IMR-90 (cell line): ENCODE measurements around the gene UVSSA. TPM values are rescaled to one million over a fixed set of nuclear protein-coding genes. Genes with fewer than 3 reads are reported as not detected.
"Not testable (repeated sequence)": the region's sequence is repeated elsewhere in the genome, so short reads cannot be mapped to it uniquely, and the experiment has no call there.

Experiments used
- ATAC-seq: fragments of 200-7000 bp; cut with Tn5 transposase; 2 replicates; pipeline ENCODE4 v1.9.1; 2020; ENCODE audit warnings: low read depth, mild to moderate bottlenecking, moderate library complexity
- BruUV-seq: library from RNA; stranded (reverse); fragments of 400-500 nt; replicated peaks from 2 replicates; lab custom pipeline; 2021; lab: Mats Ljungman, UMichigan
- CTCF ChIA-PET: fragments of 300-600 bp; formaldehyde crosslinking; extraction: SDS; loops from one replicate; lab custom pipeline; 2021; ENCODE audit warnings: antibody characterized with exemption; lab: Yijun Ruan, JAX
- POLR2A ChIA-PET: fragments of 300-600 bp; sonication (Branson Sonifier 250); formaldehyde crosslinking; loops from one replicate; lab custom pipeline; 2022; ENCODE audit warnings: antibody characterized with exemption; ENCODE audit not compliant: unreplicated experiment; lab: Charles Lee
- DNase-seq: peaks from one replicate; pipeline ENCODE4 v3.0.0; 2013
- H2AFZ ChIP-seq: replicated peaks from 2 replicates; pipeline ENCODE3; 2013; ENCODE audit warnings: low read length, mild to moderate bottlenecking; ENCODE audit not compliant: poor library complexity
- H2AK5ac ChIP-seq: 2 replicates; pipeline ENCODE4 v1.6.1; 2013; ENCODE audit warnings: low read depth, low read length, inconsistent platforms
- H2AK9ac ChIP-seq: replicated peaks from 2 replicates; pipeline ENCODE3; 2013; ENCODE audit warnings: mild to moderate bottlenecking, low read depth, low read length, moderate library complexity; ENCODE audit not compliant: poor library complexity
- H2BK120ac ChIP-seq: 2 replicates; pipeline ENCODE4 v1.6.1; 2013; ENCODE audit warnings: low read depth, low read length, inconsistent platforms
- H2BK15ac ChIP-seq: 3 replicates; pipeline ENCODE4 v1.6.1; 2013; ENCODE audit warnings: low read depth, low read length, inconsistent platforms
- H2BK20ac ChIP-seq: 2 replicates; pipeline ENCODE4 v1.6.1; 2013; ENCODE audit warnings: low read depth, mild to moderate bottlenecking, inconsistent platforms, low read length, moderate library complexity
- H2BK5ac ChIP-seq: 2 replicates; pipeline ENCODE4 v1.6.1; 2013; ENCODE audit warnings: mild to moderate bottlenecking, low read depth, low read length, inconsistent platforms; ENCODE audit not compliant: poor library complexity, severe bottlenecking
- H3K14ac ChIP-seq: replicated peaks from 2 replicates; pipeline ENCODE4 v1.6.1; 2013; ENCODE audit warnings: low read depth, low read length, inconsistent platforms
- H3K18ac ChIP-seq: 2 replicates; pipeline ENCODE4 v1.6.1; 2013; ENCODE audit warnings: low read depth, low read length, control low read depth
- H3K23ac ChIP-seq: 2 replicates; pipeline ENCODE4 v1.6.1; 2013; ENCODE audit warnings: low read depth, low read length, inconsistent platforms
- H3K27ac ChIP-seq: 2 replicates; pipeline ENCODE4 v1.5.1; 2013; ENCODE audit warnings: mild to moderate bottlenecking, control low read depth, low read length; ENCODE audit not compliant: insufficient read depth
- H3K27me3 ChIP-seq: 2 replicates; pipeline ENCODE4 v1.6.1; 2013; ENCODE audit warnings: low read length; ENCODE audit not compliant: control insufficient read depth, insufficient read depth
- H3K36me3 ChIP-seq: 2 replicates; pipeline ENCODE4 v1.6.1; 2013; ENCODE audit warnings: low read length, mixed read lengths; ENCODE audit not compliant: control insufficient read depth, insufficient read depth
- H3K4ac ChIP-seq: 2 replicates; pipeline ENCODE4 v1.6.1; 2013; ENCODE audit warnings: low read depth, low read length, inconsistent platforms
- H3K4me1 ChIP-seq: 2 replicates; pipeline ENCODE4 v1.6.1; 2013; ENCODE audit warnings: low read length, mixed read lengths; ENCODE audit not compliant: control insufficient read depth, insufficient read depth
- H3K4me2 ChIP-seq: 2 replicates; pipeline ENCODE4 v1.6.1; 2013; ENCODE audit warnings: low read depth, mild to moderate bottlenecking, control low read depth, low read length, moderate library complexity
- H3K4me3 ChIP-seq: 2 replicates; pipeline ENCODE4 v1.5.1; 2013; ENCODE audit warnings: low read depth, mild to moderate bottlenecking, control low read depth, low read length, moderate library complexity; ENCODE audit not compliant: insufficient read depth
- H3K56ac ChIP-seq: 2 replicates; pipeline ENCODE4 v1.6.1; 2013; ENCODE audit warnings: low read length, inconsistent platforms; ENCODE audit not compliant: insufficient read depth; ENCODE audit errors: extremely low read depth
- H3K79me1 ChIP-seq, 2 experiments: 2 replicates each; pipeline ENCODE4 v1.6.1; 2013; ENCODE audit warnings: low read length in 2 of 2, inconsistent platforms in 1 of 2, low read depth in 1 of 2
- H3K9ac ChIP-seq: 2 replicates; pipeline ENCODE4 v1.6.1; 2013; ENCODE audit warnings: low read depth, low read length, control low read depth
- H3K9me1 ChIP-seq: 2 replicates; pipeline ENCODE4 v1.6.1; 2013; ENCODE audit warnings: low read length, inconsistent platforms; ENCODE audit not compliant: insufficient read depth
- H3K9me3 ChIP-seq: 2 replicates; pipeline ENCODE4 v1.6.1; 2013; ENCODE audit warnings: low read length; ENCODE audit not compliant: control insufficient read depth, insufficient read depth
- H4K20me1 ChIP-seq: 2 replicates; pipeline ENCODE4 v1.6.1; 2013; ENCODE audit warnings: low read length, inconsistent platforms; ENCODE audit not compliant: insufficient read depth
- H4K5ac ChIP-seq: 2 replicates; pipeline ENCODE4 v1.6.1; 2013; ENCODE audit warnings: mild to moderate bottlenecking, low read depth, low read length, control low read depth
- H4K8ac ChIP-seq, 2 experiments: 2 replicates each; pipeline ENCODE4 v1.6.1; 2013; ENCODE audit warnings: low read depth in 2 of 2, low read length in 2 of 2, control low read depth in 1 of 2, inconsistent platforms in 1 of 2
- H4K91ac ChIP-seq: 2 replicates; pipeline ENCODE4 v1.6.1; 2013; ENCODE audit warnings: low read depth, low read length, inconsistent platforms; ENCODE audit not compliant: insufficient read depth
- BHLHE40 ChIP-seq: fragments of 150-350 bp; IDR thresholded peaks from 2 replicates; pipeline ENCODE4 v1.6.1; 2016; ENCODE audit warnings: mild to moderate bottlenecking, low read depth, low read length
- CEBPB ChIP-seq: IDR thresholded peaks from 2 replicates; pipeline ENCODE4 v1.6.1; 2012; ENCODE audit warnings: low read depth, low read length, improper control_type of control experiment
- CHD1 ChIP-seq: IDR thresholded peaks from 2 replicates; pipeline ENCODE4 v1.6.1; 2012; ENCODE audit warnings: low read depth, low read length, improper control_type of control experiment
- CTCF ChIP-seq: conservative IDR thresholded peaks from 2 replicates; pipeline ENCODE4 v1.5.1; 2012; ENCODE audit warnings: mild to moderate bottlenecking, low read depth, low read length, improper control_type of control experiment
- NFE2L2 ChIP-seq: fragments of 150-350 bp; IDR thresholded peaks from 2 replicates; pipeline ENCODE4 v1.6.1; 2016; ENCODE audit warnings: low read depth, mild to moderate bottlenecking, low read length
- RCOR1 ChIP-seq: IDR thresholded peaks from 2 replicates; pipeline ENCODE4 v1.6.1; 2012; ENCODE audit warnings: mild to moderate bottlenecking, low read length, improper control_type of control experiment; ENCODE audit not compliant: insufficient replicate concordance
- RFX5 ChIP-seq: IDR thresholded peaks from 2 replicates; pipeline ENCODE4 v1.8.0; 2012; ENCODE audit warnings: low read depth, mild to moderate bottlenecking, low read length, moderate library complexity
- WGBS, 2 experiments: methylation state at CpG; one replicate each; pipeline versions ENCODE4 v1.1.5 to v1.1.7; 2013; ENCODE audit warnings: missing lambda C conversion rate in 2 of 2; ENCODE audit not compliant: insufficient read length in 1 of 2; ENCODE audit errors: extremely low coverage in 2 of 2; 5-methylcytosine and 5-hydroxymethylcytosine counted together
- dilution Hi-C: fragments of 300-500 bp; cut with HindIII; formaldehyde crosslinking; loops from one replicate; pipeline ENCODE4 v1.14.3; 2018; ENCODE audit warnings: low sequenced_read_pairs; ENCODE audit not compliant: unreplicated experiment
- in situ Hi-C: fragments of 300-500 bp; cut with MboI; formaldehyde crosslinking; loops from 3 replicates; pipeline ENCODE4 v1.14.3; 2019; ENCODE audit warnings: low sequenced_read_pairs, inconsistent platforms, mixed read lengths
- intact Hi-C: fragments of 100-400 bp; cut with micrococcal nuclease; formaldehyde crosslinking; loops from 2 replicates; pipeline ENCODE4 v1.10.0; 2022
- polyA plus RNA-seq, 3 experiments: library from polyadenylated mRNA; depleted of rRNA; stranded (reverse); fragments of >200 nt; gene quantifications; 2 replicates each; pipeline ENCODE4 v1.2.3, GENCODE V29; 2012; ENCODE audit warnings: low replicate concordance in 1 of 3
- total RNA-seq: library from RNA; depleted of rRNA; stranded (reverse); fragments of >200 nt; gene quantifications from 2 replicates; pipeline ENCODE4 v1.2.3, GENCODE V29; 2012

Gene UVSSA
- total and polyA plus RNA-seq, 2 of the 4 experiments (the other 2 are of a cell fraction), result 1.4 to 8.4 TPM

DNA sequence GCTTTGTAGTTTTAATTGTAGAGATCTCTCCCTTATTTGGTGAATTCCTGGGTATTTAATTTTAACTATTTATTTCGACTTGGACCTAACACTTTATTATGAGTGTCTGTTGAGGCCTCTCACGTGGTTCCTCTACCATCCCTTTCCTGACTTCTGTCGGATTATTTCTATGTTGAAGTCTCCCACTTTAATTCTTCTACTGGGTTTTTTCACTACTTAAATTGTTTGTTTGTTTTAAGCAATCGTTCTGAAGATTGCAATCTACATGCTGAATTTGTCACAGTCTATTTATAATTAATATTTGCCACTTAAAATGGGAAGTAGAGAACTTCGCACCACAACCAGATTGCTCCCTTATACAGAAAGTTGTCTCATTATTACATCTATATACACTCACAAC, 80.0 kb downstream of the UVSSA start:
- Histone ChIP-seq H3K27ac (no peak overlapping the region), H3K4ac (no peak overlapping the region), H3K36me3 (no peaks in the 10 kb centered on the region), H3K9me3 (no peaks in the 10 kb centered on the region), H2BK120ac (no peak overlapping the region), H4K91ac (no peak overlapping the region), H3K4me2 (no peak overlapping the region), H3K4me1 (no peaks in the 10 kb centered on the region), H2AFZ (no peak overlapping the region), H3K9me1 (no peaks in the 10 kb centered on the region), H2BK15ac (no peak overlapping the region), H2AK5ac (no peak overlapping the region), H3K9ac (no peak overlapping the region), H2BK5ac (no peak overlapping the region), H3K4me3 (no peak overlapping the region), H2BK20ac (no peak overlapping the region), H4K8ac (no peak overlapping the region), H4K20me1 (no peaks in the 10 kb centered on the region), H3K14ac (no peak overlapping the region), H3K23ac (no peak overlapping the region), H3K27me3 (no peaks in the 10 kb centered on the region; the same call in 1 of the 2 replicates), H3K79me1 (no peaks in the 10 kb centered on the region), H2AK9ac (no peak overlapping the region), H3K56ac (no peak overlapping the region), H3K18ac (no peak overlapping the region), H4K5ac (no peak overlapping the region)
- intact Hi-C loops, result no loop called here
- WGBS, 2 experiments, result no CpG with 5 or more reads among the region's 5 CpGs
- TF ChIP-seq BHLHE40 (no peak), RCOR1 (no peak), RFX5 (no peak), CEBPB (no peak), CTCF (no peak), CHD1 (no peak), NFE2L2 (no peak)
- BruUV-seq, result no TSS peak
- in situ Hi-C loops, result no loop called here
- POLR2A ChIA-PET, result no interaction called here
- CTCF ChIA-PET, result no interaction called here
- dilution Hi-C loops, result no loop called here
- no peak for DNase-seq
- ATAC-seq, result no peak

DNA sequence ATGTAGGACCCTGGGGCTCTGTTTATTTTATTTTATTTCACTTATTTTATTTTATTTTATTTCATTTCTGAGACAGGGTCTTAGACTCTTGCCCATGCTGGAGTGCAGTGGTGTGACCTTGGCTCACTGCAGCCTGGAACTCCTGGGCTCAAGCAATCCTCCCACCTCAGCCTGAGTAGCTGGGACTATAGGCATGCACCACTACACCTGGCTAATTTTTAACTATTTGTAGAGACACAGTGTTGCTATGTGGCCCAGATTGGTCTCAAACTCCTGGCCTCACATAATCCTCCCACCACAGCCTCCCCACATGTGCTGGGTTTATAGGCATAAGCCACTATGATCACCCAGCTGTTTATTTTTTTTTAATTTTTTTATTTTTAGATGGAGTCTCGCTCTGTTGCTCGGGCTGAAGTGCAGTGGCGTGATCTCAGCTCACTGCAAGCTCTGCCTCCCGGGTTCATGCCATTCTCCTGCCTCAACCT, 96.7 kb downstream of the UVSSA start:
- dilution Hi-C loops, ATAC-seq, H2BK120ac ChIP-seq, H2AFZ ChIP-seq, H3K4me2 ChIP-seq, H3K36me3 ChIP-seq, H2BK5ac ChIP-seq, H3K9me1 ChIP-seq, H2AK5ac ChIP-seq, H2BK15ac ChIP-seq, CTCF ChIA-PET, H2BK20ac ChIP-seq, H3K79me1 ChIP-seq, H2AK9ac ChIP-seq, intact Hi-C loops, H3K4me1 ChIP-seq, BruUV-seq, POLR2A ChIA-PET, H3K23ac ChIP-seq, DNase-seq, H4K20me1 ChIP-seq, H3K4me3 ChIP-seq, H3K27me3 ChIP-seq, H3K9ac ChIP-seq, H4K91ac ChIP-seq, H3K18ac ChIP-seq, in situ Hi-C loops, H3K4ac ChIP-seq, H3K56ac ChIP-seq, H3K9me3 ChIP-seq, H4K8ac ChIP-seq, H3K27ac ChIP-seq, H3K14ac ChIP-seq, H4K5ac ChIP-seq: not testable (repeated sequence)
- no CpG with 5 or more reads among the region's 4 CpGs for WGBS, 2 experiments
